GM12878 (cell line): Measurements from ENCODE around the gene GPRIN2. TPM values are rescaled to one million over a fixed set of nuclear protein-coding genes. Genes with fewer than 3 reads are reported as not detected.
"Not testable (repeated sequence)": the region's sequence is repeated elsewhere in the genome, so short reads cannot be mapped to it uniquely, and the experiment has no call there.

Experiments
- ATAC-seq: fragments of 200-7000 bp; cut with Tn5 transposase; 3 replicates; pipeline ENCODE4 v1.9.1; 2020; ENCODE audit warnings: mild to moderate bottlenecking, moderate library complexity
- Bru-seq: library from RNA; stranded (reverse); fragments of 400-500 nt; gene quantifications from one replicate; lab custom pipeline; 2021; lab: Mats Ljungman, UMichigan
- BruChase-seq, 2 experiments: library from RNA; stranded (reverse); fragments of 400-500 nt; gene quantifications; one replicate each; lab custom pipeline; 2021; lab: Mats Ljungman, UMichigan
- BruUV-seq: library from RNA; stranded (reverse); fragments of 400-500 nt; replicated peaks from 2 replicates; lab custom pipeline; 2021; lab: Mats Ljungman, UMichigan
- CTCF ChIA-PET: fragments of 300-600 bp; sonication (Branson Sonifier 250); formaldehyde crosslinking; extraction: SDS; loops from one replicate; lab custom pipeline; 2021; ENCODE audit warnings: inconsistent platforms; lab: Yijun Ruan, JAX
- POLR2A ChIA-PET: fragments of 350-600 bp; formaldehyde crosslinking; extraction: SDS; loops from one replicate; lab custom pipeline; 2021; ENCODE audit warnings: inconsistent platforms; lab: Charles Lee
- RAD21 ChIA-PET: fragments of 300-600 bp; sonication (Branson Sonifier 250); formaldehyde crosslinking; loops from one replicate; lab custom pipeline; 2023; ENCODE audit warnings: antibody characterized with exemption; ENCODE audit not compliant: unreplicated experiment; lab: Charles Lee
- SMC1A ChIA-PET: fragments of 300-600 bp; sonication (Branson Sonifier 250); formaldehyde crosslinking; loops from one replicate; lab custom pipeline; 2023; ENCODE audit not compliant: unreplicated experiment, uncharacterized antibody; lab: Charles Lee
- DNase-seq: peaks from one replicate; pipeline ENCODE4 v3.0.0-alpha.2; 2011; ENCODE audit warnings: low read depth, low spot score
- FAIRE-seq: peaks from 3 replicates; lab custom pipeline; 2011; peaks lifted over from hg19 to GRCh38; lab: Jason Lieb, UNC
- H2AFZ ChIP-seq: 2 replicates; pipeline ENCODE4 v1.6.0; 2011; ENCODE audit warnings: low read depth, low read length, control low read depth; ENCODE audit not compliant: control insufficient read depth
- H3K27ac ChIP-seq: 2 replicates; pipeline ENCODE4 v1.5.1; 2011; ENCODE audit warnings: control low read depth; ENCODE audit not compliant: control insufficient read depth, insufficient read depth
- H3K27me3 ChIP-seq, 2 experiments: replicated peaks in 1 of 2; 2 replicates each; pipeline versions ENCODE4 v1.6.0 to v1.6.1; 2011; ENCODE audit warnings: low read length in 1 of 2; ENCODE audit not compliant: control insufficient read depth in 2 of 2, insufficient read depth in 2 of 2
- H3K36me3 ChIP-seq, 2 experiments: 2 replicates each; pipeline ENCODE4 v1.5.1; 2011; ENCODE audit warnings: low read length in 1 of 2; ENCODE audit not compliant: control insufficient read depth in 2 of 2, insufficient read depth in 2 of 2
- H3K4me1 ChIP-seq: 2 replicates; pipeline ENCODE4 v1.6.1; 2011; ENCODE audit warnings: mild to moderate bottlenecking, low read length, moderate library complexity, mixed read lengths; ENCODE audit not compliant: control insufficient read depth, insufficient read depth
- H3K4me2 ChIP-seq: 2 replicates; pipeline ENCODE4 v1.6.0; 2011; ENCODE audit warnings: control low read depth; ENCODE audit not compliant: control insufficient read depth, insufficient read depth
- H3K4me3 ChIP-seq: fragments of 200-600 bp; sonication (generic); 2 replicates; pipeline ENCODE4 v1.5.1; 2016
- H3K79me2 ChIP-seq: 2 replicates; pipeline ENCODE4 v1.6.0; 2011; ENCODE audit warnings: low read length; ENCODE audit not compliant: control insufficient read depth, insufficient read depth
- H3K9ac ChIP-seq: 2 replicates; pipeline ENCODE4 v1.8.0; 2011; ENCODE audit warnings: low read length, control low read depth, mixed read lengths; ENCODE audit not compliant: control insufficient read depth, insufficient read depth
- H3K9me3 ChIP-seq: replicated peaks from 3 replicates; pipeline ENCODE4 v1.5.1; 2011; ENCODE audit warnings: mild to moderate bottlenecking, low read length; ENCODE audit not compliant: control insufficient read depth, insufficient read depth
- H4K20me1 ChIP-seq: 2 replicates; pipeline ENCODE4 v1.6.0; 2011; ENCODE audit not compliant: control insufficient read depth, insufficient read depth
- SMAD5 ChIP-seq: IDR thresholded peaks from 2 replicates; pipeline ENCODE4 v1.6.1; 2016; ENCODE audit warnings: antibody characterized with exemption, low read depth
- SUZ12 ChIP-seq: fragments of 200-600 bp; sonication (generic); IDR thresholded peaks from one replicate; pipeline ENCODE4 v1.6.1; 2018; ENCODE audit warnings: antibody characterized with exemption, mild to moderate bottlenecking; ENCODE audit not compliant: unreplicated experiment
- WGBS: methylation state at CpG from one replicate; pipeline ENCODE4 v1.1.6; 2016; ENCODE audit warnings: low lambda C conversion rate; ENCODE audit not compliant: insufficient replicate concordance, insufficient coverage; ENCODE audit errors: missing lambda C conversion rate; 5-methylcytosine and 5-hydroxymethylcytosine counted together
- in situ Hi-C: fragments of 300-500 bp; cut with MboI; formaldehyde crosslinking; loops from 9 replicates; pipeline ENCODE4 v1.14.3; 2018; ENCODE audit warnings: mixed read lengths
- intact Hi-C: fragments of 100-400 bp; cut with micrococcal nuclease; formaldehyde crosslinking; loops from one replicate; pipeline ENCODE4 v1.14.2; 2022; ENCODE audit not compliant: unreplicated experiment
- long read RNA-seq, 2 experiments: library from polyadenylated mRNA; unstranded; transcript quantifications; one replicate each; pipeline ENCODE4 v2.0.0, GENCODE V29; 2019 to 2020
- polyA minus RNA-seq, 3 experiments: library from RNA; depleted of rRNA, polyadenylated mRNA; stranded (reverse); fragments of >200 nt; gene quantifications; 2 replicates each; pipeline ENCODE4 v1.2.3, GENCODE V29; 2011
- polyA plus RNA-seq, 11 experiments: library from polyadenylated mRNA; depleted of rRNA in 4 of 11; unstranded in 6 of 11; stranded (reverse) in 5 of 11; fragments of >200 nt; fragmentation: Nextera tagmentation in 4 of 11; fragmentation: Illumina TruSeq in 1 of 11; extraction: Ambion mirVana in 4 of 11; extraction: Trizol in 1 of 11; gene quantifications; 1 replicate in 1 of 11; 2 replicates in 10 of 11; pipeline versions ENCODE4 v1.2.1 to v1.2.3, GENCODE V29; 2011 to 2016; ENCODE audit warnings: inconsistent platforms in 2 of 11, missing spikeins in 2 of 11, low read depth in 1 of 11
- total RNA-seq, 4 experiments: library from RNA; depleted of rRNA in 3 of 4; stranded (reverse); fragments of >200 nt in 3 of 4; fragmentation: Illumina TruSeq in 1 of 4; extraction: Trizol in 1 of 4; gene quantifications; 2 replicates each; pipeline versions ENCODE4 v1.2.1 to v1.2.3, GENCODE V29; 2013 to 2021

GPRIN2 gene
- not detected in 2 replicates for total RNA-seq (2013; cell fraction: nucleolus; rRNA removed)
- not detected in 2 replicates for total RNA-seq (2014; rRNA removed)
- total RNA-seq (2014; rRNA removed; fragmentation: Illumina TruSeq; extraction: Trizol), result not detected in 2 replicates
- total RNA-seq (2021), result 0.13 TPM in 1 of 2 replicates, not detected in the other
- not detected for polyA plus RNA-seq (2011; ENCODE audit: low read depth)
- polyA plus RNA-seq (2011; rRNA removed), result not detected in 2 replicates
- polyA plus RNA-seq (2011; cell fraction: cytosol; rRNA removed), result not detected in 2 replicates
- polyA plus RNA-seq (2011; cell fraction: nucleus; rRNA removed), result not detected in 2 replicates
- polyA plus RNA-seq (2012), result not detected in 2 replicates
- not detected in 2 replicates for polyA plus RNA-seq (2014; fragmentation: Illumina TruSeq; extraction: Trizol)
- polyA plus RNA-seq (2014; fragmentation: Nextera tagmentation; extraction: Ambion mirVana), result not detected
- polyA plus RNA-seq (2014; rRNA removed), result not detected in 2 replicates
- polyA plus RNA-seq (2016; fragmentation: Nextera tagmentation; extraction: Ambion mirVana), result not detected
- not detected in 2 replicates for polyA minus RNA-seq (2011; rRNA and poly(A)+ RNA removed)
- not detected in 2 replicates for polyA minus RNA-seq (2011; cell fraction: cytosol; rRNA and poly(A)+ RNA removed)
- not detected in 2 replicates for polyA minus RNA-seq (2011; cell fraction: nucleus; rRNA and poly(A)+ RNA removed)
- not detected for Bru-seq, nascent RNA
- BruChase-seq, experiment 1, labeled RNA remaining after a 6-hour chase, result not detected
- BruChase-seq, experiment 2, labeled RNA remaining after a 2-hour chase, result not detected
- long read RNA-seq, experiment 1, result 0 reads
- long read RNA-seq, experiment 2, result 0 reads

GRCh38 chr10:46556515-46557318, at the start of gene GPRIN2:
GPRIN2 (minus strand) TSS chr10:46556658; CDS start chr10:46550736, 5,922 bp downstream.
- ATAC-seq (no peak), FAIRE-seq (no peak), DNase-seq (no peak)
- Histone ChIP-seq H3K79me2 (no peaks in the 10 kb centered on the region), H4K20me1 (peaks cover 2% of the 10 kb centered on the region; the same call in 1 of the 2 replicates), H3K4me2 (no peak within 1 kb of the TSS), H2AFZ (no peak within 1 kb of the TSS), H3K9me3 (no peaks in the 10 kb centered on the region), H3K27me3 (peaks cover 6 to 8% of the 10 kb centered on the region in 2 experiments; a peak in 3 of 4 replicates), H3K9ac (no peak within 1 kb of the TSS), H3K4me1 (no peaks in the 10 kb centered on the region), H3K36me3 (no peaks in the 10 kb centered on the region), H3K27ac (no peak within 1 kb of the TSS), H3K4me3 (no peak within 1 kb of the TSS)
- in situ Hi-C loops, result no loop called here
- intact Hi-C loops, result no loop called here
- no TSS peak for BruUV-seq
- 14% methylated on average over 43 of the region's 74 CpGs for WGBS
- ChIA-PET RAD21 (no interaction called here), SMC1A (no interaction called here), POLR2A (no interaction called here), CTCF (no interaction called here)
- TF ChIP-seq SMAD5 (no peak), SUZ12 (peak; percentile 23)

DNA sequence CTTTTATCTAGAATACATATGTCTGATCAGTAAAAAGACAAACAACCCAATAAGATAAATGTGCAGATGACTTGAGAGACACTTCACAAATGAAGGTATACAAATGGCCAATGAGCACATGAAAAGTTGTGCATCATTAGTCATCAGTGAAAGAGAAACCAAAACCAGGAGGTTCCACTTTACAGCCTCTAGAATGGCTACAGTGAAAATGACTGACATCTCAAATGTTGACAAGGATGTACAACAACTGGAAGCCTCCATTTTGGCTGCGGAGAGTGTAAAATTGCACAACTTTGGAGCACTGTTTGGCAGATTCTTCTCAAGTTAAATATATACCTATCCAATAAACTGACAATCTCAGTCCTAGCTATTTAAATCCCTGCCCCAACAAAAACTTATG, 44.1 kb upstream of the GPRIN2 start:
- RAD21 ChIA-PET, H2AFZ ChIP-seq, BruUV-seq, H3K9me3 ChIP-seq, intact Hi-C loops, in situ Hi-C loops, H3K9ac ChIP-seq, CTCF ChIA-PET, H3K79me2 ChIP-seq, POLR2A ChIA-PET, H3K4me2 ChIP-seq, H3K4me3 ChIP-seq, H3K4me1 ChIP-seq, H3K36me3 ChIP-seq, SMC1A ChIA-PET, DNase-seq, H3K27me3 ChIP-seq, H3K27ac ChIP-seq, H4K20me1 ChIP-seq: not testable (repeated sequence)
- ATAC-seq (peak; percentile 77), FAIRE-seq (peak; percentile 79)
- 0% methylated on average over 1 of the region's 1 CpG for WGBS

DNA sequence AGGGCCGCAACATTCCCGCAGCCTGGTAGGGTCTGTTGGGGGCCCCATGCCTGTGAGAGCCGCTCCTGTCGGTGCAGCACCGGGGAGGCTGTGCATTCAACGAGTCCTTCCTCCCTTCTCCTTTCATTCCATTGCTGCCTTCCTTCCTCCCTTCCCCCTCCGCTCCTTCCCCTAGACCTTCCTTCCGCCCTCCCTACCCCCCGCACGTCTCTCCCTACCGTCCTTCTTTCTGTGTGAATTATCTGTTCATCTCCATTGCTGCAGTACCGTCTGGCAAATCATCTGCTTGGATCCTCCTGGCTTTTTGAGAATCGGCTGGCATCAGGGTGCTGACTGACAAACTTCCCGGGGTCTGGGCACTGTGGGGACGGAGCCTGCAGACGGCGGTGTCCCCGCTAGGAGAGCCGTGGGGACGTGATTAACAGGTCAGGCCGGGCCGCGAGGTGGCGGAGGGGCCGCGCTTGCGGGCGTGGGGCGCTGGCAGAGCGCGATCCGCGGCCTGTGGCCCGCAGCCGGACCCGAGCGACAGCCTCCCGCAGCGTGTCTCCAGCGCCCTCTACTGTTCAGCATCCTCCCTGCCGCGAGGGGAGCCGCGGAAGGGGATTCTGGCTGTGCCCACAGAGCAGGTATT, 41.3 kb upstream of the GPRIN2 start:
- H3K9me3 ChIP-seq, H3K79me2 ChIP-seq, H4K20me1 ChIP-seq, intact Hi-C loops, BruUV-seq, H3K36me3 ChIP-seq, H3K9ac ChIP-seq, H3K4me3 ChIP-seq, RAD21 ChIA-PET, in situ Hi-C loops, H3K4me2 ChIP-seq, CTCF ChIA-PET, H3K27ac ChIP-seq, H3K4me1 ChIP-seq, H2AFZ ChIP-seq, H3K27me3 ChIP-seq, POLR2A ChIA-PET, DNase-seq, SMC1A ChIA-PET: not testable (repeated sequence)
- peak; percentile 94 for ATAC-seq
- peak; percentile 56 for FAIRE-seq
- WGBS, result 7% methylated on average over 3 of the region's 44 CpGs
